Fibroblast of the aortic adventitia (primary cell): ENCODE data around the gene MRPS6. TPM values are rescaled to one million over a fixed set of nuclear protein-coding genes. Genes with fewer than 3 reads are reported as not detected.

Experiments
- DNase-seq: peaks from one replicate; pipeline ENCODE4 v3.0.0-alpha.2; 2010; ENCODE audit warnings: low read depth
- H3K4me3 ChIP-seq: 2 replicates; pipeline ENCODE4 v1.5.1; 2011; ENCODE audit warnings: low read depth, mild to moderate bottlenecking, control low read depth, low read length, moderate library complexity
- total RNA-seq: library from RNA; depleted of rRNA; stranded (reverse); fragments of >200 nt; gene quantifications from 2 replicates; pipeline ENCODE4 v1.2.3, GENCODE V29; 2012; ENCODE audit warnings: low replicate concordance
- TF ChIP-seq, protein P1 (sequence below): IDR thresholded peaks from 2 replicates; pipeline ENCODE4 v1.5.1; 2011; ENCODE audit warnings: mild to moderate bottlenecking, low read length, control low read depth, inconsistent platforms; ENCODE audit not compliant: insufficient read depth

The MRPS6 gene
- total RNA-seq, 1 donor: 78.1 TPM

GRCh38 chr21:34046917-34047316 lies 26.5 kb upstream of the MRPS6 start:
- H3K4me3 ChIP-seq: no peak overlapping the region
- no peak for DNase-seq
- TF ChIP-seq, protein P1, sequence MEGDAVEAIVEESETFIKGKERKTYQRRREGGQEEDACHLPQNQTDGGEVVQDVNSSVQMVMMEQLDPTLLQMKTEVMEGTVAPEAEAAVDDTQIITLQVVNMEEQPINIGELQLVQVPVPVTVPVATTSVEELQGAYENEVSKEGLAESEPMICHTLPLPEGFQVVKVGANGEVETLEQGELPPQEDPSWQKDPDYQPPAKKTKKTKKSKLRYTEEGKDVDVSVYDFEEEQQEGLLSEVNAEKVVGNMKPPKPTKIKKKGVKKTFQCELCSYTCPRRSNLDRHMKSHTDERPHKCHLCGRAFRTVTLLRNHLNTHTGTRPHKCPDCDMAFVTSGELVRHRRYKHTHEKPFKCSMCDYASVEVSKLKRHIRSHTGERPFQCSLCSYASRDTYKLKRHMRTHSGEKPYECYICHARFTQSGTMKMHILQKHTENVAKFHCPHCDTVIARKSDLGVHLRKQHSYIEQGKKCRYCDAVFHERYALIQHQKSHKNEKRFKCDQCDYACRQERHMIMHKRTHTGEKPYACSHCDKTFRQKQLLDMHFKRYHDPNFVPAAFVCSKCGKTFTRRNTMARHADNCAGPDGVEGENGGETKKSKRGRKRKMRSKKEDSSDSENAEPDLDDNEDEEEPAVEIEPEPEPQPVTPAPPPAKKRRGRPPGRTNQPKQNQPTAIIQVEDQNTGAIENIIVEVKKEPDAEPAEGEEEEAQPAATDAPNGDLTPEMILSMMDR: no peak

DNA sequence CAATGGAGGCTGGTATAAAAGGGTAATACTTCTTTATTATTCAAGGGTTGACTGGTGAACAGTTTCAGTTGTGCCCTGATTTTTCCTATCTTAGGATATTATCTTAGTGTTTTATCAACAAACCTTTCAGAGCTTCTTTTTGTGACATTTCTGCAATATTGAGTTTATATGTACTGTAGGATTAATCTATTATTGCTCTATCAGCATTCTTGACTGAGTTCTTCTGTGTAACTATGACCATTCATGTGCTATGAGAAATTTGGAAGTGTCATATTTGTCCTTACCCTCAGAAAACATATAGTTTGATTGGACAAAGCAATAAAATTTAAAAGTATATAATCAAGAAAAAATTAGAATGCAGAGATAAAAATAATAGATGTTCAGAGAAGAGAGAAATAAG lies 25.5 kb upstream of the MRPS6 start:
- no peak overlapping the region for H3K4me3 ChIP-seq
- DNase-seq: no peak
- TF ChIP-seq, protein P1: no peak

DNA sequence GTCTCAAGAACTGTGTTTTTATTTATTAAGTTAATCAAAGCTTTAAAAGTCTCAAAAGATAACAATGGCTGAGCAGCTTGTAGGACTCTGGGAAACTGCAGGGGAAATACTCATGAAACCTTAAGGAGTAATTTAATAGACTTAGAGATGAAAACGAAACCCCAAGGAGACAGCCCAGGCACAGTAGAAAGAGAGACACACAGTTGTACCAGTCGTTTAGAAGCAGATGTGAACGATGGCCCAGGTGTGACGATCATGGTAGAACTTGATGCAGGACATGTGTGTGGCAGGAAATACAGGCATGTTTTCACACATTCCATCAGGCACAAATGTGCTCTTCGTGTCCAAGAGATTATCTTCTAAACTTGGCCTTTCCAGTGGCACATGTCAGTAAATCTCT lies 21.2 kb upstream of the MRPS6 start:
- TF ChIP-seq, protein P1: no peak
- no peak overlapping the region for H3K4me3 ChIP-seq
- no peak for DNase-seq

DNA sequence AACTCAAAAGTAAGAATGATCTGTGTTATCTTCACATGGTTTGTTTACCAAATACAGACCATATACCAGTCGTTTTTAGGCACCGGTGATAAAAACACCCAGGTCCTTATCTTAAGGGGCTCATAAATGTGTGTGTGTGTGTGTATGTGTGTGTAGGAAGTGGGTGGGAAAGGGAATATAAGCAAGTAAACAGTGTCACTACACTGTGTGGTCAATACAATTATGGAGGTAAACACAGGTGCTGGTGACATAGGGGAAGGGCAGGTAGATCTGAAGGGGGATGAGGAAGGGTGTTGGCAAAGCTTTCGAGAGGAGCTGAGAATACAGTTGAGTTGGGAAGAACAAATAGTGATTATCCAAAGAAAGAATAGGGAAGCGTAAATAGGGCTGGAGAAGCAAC lies 19.1 kb upstream of the MRPS6 start:
- no peak for DNase-seq
- TF ChIP-seq, protein P1: no peak
- H3K4me3 ChIP-seq: no peak overlapping the region

- DNase-seq: no peak
- H3K4me3 ChIP-seq: no peak overlapping the region
- TF ChIP-seq, protein P1: no peak
These were observed 17.8 kb upstream of the MRPS6 start for GRCh38 chr21:34055615-34056014.

DNA sequence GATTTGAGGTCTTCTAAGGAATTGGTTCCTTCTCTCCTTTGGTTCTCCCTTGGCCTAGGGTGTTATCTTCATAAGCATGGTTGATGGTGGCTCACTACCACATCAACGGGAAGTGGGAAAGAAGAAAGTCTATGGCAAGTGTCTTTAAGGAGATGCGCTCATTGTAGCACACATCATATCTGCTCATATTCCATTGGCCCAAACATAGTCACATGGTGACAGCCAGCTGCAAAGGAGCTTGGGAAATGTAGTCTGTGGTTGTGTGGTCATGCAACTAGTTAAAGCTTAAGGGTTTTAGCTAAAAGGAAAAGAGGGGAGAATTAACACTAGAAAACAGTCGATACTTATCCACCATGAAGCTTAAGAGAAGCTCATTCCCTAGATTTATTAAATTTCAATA lies 11.4 kb upstream of the MRPS6 start:
- no peak for DNase-seq
- TF ChIP-seq, protein P1: no peak
- H3K4me3 ChIP-seq: no peak overlapping the region

DNA sequence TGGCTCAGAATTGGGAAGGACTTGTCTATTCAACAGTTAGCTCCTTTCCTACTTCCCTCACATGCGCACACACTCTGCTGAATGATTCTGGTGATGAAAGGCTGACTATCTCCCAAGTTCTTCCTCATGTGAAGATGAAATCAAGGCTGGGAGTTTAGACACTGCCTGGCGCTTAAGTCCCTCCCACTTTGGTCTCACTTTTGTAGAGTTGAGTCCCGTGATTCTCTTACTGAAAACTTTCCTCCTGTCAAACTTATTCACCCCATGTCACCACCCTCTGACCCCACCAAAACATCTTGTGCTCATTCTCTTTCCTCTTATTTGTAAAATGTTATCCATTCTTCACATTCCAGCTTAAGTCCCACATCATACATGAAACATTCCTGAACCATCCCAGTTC lies 8.4 kb upstream of the MRPS6 start:
- TF ChIP-seq, protein P1: no peak
- H3K4me3 ChIP-seq: no peak overlapping the region
- peak; percentile 17 for DNase-seq
